Measurements from ENCODE around the gene HSD17B12.
"Not testable (repeated sequence)": the region's sequence is repeated elsewhere in the genome, so short reads cannot be mapped to it uniquely, and the experiment has no call there.

The HSD17B12 gene

GRCh38 chr11:43680521-43681400, at the start of gene HSD17B12:
Gene HSD17B12 (plus strand): TSS chr11:43680738. CDS start chr11:43680828, 90 bp downstream.
- peak; percentile 39 to 100 (median 99) for DNase-seq

DNA sequence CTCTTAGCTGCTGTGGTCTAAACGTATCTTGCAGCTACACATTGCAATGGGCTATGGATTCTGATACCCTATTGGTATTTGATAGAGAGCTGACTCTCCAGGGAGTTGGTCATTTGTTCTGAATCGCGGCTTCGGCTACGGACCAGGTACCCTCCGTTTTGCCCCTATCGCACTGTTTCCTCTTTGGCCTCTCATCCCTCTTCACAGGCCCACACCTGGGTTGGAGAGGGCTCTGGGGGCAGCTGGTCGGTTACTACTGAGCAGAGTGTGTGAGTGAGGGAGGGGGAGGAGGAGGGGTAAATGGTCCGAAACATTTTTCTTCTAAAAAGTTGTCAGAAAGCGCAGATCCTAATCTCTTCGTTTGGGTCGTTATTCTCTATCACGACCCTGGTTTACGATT, 48.8 kb upstream of the HSD17B12 start:
- DNase-seq = no peak

GRCh38 chr11:43632181-43632580, 48.4 kb upstream of the HSD17B12 start:
- no peak for DNase-seq

DNA sequence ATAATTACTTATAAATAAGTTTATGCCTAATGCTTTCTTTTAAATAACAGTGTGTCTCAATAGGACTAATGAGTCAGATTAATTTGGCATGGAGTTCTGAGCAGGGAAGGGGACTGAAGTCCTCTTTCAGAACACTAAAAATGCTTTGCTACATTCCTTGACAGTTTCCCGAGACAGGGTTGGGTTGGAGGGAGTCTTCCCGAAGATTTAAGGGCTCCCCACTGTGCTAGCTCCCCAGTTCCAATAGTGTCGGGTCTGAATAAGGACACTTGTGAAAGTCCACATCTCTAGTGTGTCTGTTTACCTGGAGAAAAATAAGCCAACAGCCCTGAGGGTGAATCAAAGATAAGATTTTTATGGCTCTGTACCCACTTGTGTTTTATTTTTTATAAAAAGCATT, 41.8 kb upstream of the HSD17B12 start:
- no peak for DNase-seq

DNA sequence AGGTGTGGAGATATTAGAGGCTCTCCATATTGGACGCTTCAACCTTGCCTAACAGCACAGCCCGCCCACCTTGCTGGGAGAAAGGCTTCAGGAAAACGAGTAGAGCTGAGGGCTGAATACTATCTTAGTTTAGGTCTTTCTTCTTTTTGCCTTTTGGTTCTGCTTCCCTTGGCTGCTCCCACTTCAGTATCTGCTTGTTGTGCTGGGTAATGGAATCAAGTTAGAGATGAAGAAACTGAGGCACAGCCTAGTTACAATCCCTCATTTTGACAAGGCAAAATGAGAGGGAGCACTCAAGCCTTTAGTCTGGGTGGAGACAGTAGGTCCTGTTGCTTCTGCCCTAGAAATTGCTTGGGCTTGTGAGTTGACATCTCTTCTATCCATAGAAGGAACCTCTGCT, 41.3 kb upstream of the HSD17B12 start:
- no peak for DNase-seq

GRCh38 chr11:43639920-43640319, 40.6 kb upstream of the HSD17B12 start:
- no peak for DNase-seq

- peak; percentile 16 to 93 (median 80) for DNase-seq
Observed at GRCh38 chr11:43643898-43644620, 36.5 kb upstream of the HSD17B12 start.

DNA sequence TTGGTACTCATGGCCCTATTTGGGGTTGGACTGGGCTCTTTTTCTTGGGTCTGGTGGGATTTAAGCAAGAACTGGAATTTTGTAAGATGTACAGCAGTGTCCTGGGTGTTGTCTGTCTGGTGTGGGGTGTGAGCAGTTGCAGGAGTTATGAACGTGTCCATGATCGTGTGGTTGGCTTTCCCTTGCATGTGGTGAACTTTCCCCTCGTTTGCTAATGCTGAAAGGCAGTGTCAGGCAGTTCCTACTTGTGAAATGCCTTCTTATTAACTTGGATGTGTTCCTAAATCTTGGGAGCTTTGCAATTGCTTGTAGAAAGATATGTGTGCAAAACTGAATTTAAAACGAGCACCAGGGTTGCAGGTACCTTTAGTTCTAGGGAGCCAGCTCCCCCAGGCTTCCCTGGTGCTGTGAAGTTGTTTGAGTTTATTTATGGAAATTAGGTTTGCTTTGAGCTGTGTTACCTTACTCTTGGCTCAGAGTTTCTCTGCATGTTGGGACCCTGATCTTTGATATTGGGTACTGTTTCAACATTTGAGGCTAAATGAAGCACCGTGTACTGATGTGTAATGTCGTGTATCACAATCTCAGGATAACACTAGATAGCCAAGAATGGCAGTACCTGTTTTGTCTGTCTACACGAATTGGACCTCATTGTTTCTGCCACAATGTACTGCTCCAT, 35.8 kb upstream of the HSD17B12 start:
- DNase-seq = peak in 1 of 56 donors; percentile 21

DNA sequence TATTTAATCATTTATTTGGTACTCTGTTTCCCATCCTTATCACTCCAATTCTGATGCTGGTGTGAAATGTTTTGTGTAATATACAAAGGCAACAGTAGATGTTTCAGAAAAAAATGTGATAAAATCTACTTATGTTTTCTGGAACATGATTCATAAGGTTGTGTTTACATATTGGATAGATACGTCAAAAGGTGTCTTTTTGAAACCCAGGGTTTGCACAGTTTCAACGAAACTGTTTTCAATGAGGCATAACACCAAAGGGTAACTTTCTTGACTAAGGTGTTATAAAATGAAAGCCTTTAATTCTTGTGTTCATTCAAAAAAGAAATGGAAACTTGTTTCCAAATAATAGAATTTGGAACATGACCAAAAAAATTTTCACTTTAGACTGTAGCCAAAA, 33.8 kb upstream of the HSD17B12 start:
- DNase-seq = no peak

DNA sequence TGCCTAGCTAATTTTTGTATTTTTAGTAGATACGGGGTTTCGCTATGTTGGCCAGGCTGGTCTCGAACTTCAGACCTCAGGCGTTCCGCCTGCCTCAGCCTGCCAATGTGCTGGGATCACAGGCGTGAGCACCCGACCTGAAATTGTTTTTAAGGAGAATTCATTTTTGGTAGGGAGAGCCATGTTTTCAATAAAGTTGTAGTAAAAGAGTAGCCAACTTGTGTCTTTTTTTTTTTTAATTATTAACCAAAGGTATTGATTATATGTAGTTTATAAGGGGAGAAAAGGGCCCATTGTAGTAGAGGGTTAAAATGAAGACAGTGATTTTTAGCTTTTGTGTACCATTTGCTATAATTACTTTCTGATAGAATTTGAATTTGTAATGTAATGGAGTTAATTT, 31.6 kb upstream of the HSD17B12 start:
- no peak for DNase-seq

- DNase-seq = no peak
Observed at GRCh38 chr11:43649501-43649900, 31.0 kb upstream of the HSD17B12 start.

- DNase-seq = no peak
Observed at GRCh38 chr11:43649921-43650320, 30.6 kb upstream of the HSD17B12 start.

DNA sequence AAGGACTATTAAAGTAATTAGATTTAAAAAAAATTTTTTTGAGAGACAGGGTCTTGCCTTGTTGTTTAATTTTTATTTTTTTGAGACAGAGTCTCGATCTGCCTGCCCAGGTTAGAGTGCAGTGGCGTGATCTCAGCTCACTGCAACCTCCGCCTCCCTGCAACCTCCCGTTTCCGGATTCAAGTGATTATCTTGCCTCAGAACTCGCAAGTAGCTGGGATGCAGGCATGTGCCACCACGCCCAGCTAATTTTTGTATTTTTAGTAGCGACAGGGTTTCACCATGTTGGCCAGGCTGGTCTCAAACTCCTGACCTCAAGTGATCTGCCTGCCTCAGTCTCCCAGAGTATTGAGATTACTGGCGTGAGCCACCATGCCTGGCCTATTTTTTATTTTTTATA, 17.5 kb upstream of the HSD17B12 start:
- not testable (repeated sequence) for DNase-seq

DNA sequence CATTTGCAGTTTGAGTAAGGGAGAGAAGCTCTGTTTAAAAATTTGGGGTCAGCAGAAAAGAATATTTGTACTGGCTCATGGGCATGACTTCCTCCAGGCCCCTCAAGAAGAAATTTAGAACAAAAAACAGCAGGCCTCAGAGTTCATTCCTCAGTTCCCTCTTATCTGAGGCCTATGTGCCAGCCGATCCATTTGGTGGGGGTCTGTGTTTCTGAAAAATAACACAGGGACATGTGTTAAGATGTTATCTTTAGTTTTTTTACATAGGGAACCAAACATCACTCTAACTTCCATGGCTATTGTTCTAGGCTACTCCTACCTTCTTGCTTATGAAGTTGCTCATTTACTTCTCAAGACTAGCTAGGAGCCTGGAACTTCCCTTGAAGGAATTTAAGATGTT, 16.2 kb upstream of the HSD17B12 start:
- no peak for DNase-seq

DNA sequence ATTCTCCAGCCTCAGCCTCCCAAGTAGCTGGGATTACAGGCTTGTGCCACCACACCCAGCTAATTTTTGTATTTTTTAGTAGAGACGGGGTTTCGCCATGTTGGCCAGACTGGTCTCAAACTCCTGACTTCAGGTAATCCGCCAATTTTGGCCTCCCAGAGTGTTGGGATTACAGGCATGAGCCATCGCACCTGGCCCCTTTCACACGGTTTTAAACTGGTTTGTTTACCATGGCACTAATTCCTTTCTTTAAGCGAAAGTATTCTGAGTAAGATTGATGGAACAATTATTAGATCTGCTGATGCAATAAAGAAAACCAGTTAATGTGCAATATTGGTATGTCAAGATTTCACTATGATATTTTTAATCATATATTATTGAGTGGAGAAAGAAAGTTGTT, 9.3 kb upstream of the HSD17B12 start:
- DNase-seq = not testable (repeated sequence)

DNA sequence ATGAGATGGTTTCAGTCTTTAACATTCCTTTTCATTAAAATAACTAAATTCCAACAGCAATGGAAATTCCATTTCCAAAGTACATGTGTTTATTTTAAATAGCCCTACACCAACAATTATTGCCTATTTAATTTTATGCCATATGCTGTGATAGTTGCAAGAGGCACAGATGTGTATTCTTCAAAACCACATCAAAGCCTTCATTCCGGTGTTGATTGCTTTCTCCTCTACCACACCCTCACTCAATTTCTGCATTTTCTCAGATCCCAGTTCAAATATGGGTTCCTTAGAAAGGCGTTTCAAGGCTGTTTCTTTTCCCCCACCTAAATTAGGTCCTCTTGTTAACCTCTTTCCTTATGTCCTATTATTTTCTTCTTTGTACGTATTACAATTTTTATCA, 6.0 kb upstream of the HSD17B12 start:
- no peak for DNase-seq

DNA sequence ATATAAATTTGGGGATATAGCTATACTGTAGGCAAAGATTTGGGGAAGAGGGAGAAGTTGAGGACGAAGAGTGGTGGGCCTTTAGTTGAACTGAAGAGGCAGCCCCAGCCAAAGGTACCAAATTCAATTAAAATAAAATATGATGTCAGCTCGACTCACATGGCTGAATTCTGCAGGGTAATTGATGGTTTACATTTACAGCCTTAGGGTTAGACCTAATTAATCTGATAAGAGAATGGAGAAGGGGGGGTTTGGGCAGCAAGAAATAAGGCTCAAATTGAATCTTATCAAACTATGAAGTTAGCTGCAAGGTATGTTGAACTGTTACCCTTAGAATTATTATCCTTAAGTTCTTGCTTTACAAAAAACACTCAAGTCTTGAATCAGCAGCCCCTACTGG, 3.6 kb upstream of the HSD17B12 start:
- no peak for DNase-seq

- no peak for DNase-seq
Observed at GRCh38 chr11:43681401-43681942, 934 bp downstream of the HSD17B12 start.

DNA sequence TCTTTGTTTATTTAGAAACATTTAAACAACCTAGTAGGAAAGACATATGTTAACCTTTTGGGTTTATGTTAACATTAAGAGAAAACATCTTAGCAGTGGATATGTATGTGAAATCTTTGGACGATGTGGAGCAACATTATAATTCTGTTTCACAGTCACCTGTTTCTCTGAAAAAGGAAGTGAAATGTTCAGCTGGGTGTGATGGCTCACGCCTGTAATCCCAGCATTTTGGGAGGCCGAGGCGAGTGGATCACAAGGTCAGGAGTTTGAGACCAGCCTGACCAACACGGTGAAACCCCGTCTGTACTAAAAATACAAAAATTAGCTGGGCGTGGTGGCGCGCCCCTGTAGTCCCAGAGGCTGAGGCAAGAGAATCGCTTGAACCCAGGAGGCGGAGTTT, 1.5 kb downstream of the HSD17B12 start:
- DNase-seq = not testable (repeated sequence)

DNA sequence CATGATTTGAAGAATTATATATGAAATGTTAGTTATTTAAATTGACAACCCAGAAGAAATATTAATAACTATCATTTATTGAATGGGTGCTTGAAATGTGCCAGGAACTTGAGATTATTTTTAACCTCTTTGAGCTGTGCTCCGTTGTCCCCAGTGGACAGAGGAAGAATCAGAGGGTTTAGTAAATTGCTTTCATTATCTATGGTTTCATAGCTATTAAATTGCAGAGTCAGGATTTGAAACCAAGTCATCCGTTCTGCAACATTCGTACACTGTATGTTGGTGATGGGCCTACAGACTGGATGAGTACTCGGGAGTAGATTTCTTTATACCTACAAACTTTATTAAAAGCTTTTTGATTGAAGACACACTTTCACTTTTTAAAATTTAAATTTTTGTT, 4.9 kb downstream of the HSD17B12 start:
- no peak for DNase-seq

DNA sequence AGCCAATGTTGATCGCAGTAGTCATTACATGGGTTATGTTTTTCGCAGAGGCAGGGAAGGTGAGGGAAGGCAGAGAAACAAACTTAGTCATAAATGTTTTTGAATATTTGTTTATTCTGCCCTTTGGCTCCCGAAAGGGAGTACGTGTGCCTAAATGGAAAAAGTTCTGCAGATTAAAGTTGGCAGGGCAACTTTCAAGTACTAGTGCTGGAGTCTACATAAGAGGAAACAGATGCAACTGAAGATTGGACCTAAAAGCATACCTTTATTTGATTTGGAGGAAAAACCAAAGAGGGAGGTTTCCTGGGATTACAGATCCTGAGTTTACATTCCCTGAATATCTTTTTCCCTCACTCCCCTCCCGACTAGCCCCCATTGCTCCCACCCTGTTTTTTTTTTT, 5.7 kb downstream of the HSD17B12 start:
- no peak for DNase-seq

Data from amygdala (tissue), 56 donors.